Measurements from ENCODE around the gene ENDOV. TPM values are rescaled to one million over a fixed set of nuclear protein-coding genes. Genes with fewer than 3 reads are reported as not detected.

ENDOV gene
- total RNA-seq, 1 experiment from 2014 or later: 45.6 TPM

- Histone ChIP-seq H3K9me2 (ENCODE audit: insufficient read depth) (no peaks in the 10 kb centered on the region), H2AFZ (ENCODE audit: low read depth, low read length, poor library complexity, severe bottlenecking) (no peak overlapping the region), H3K4me3 (replicated peaks in 1 of 2; ENCODE audit: low read depth in 1 of 2, low read length in 2 of 2) (no peak overlapping the region), H4K20me1 (ENCODE audit: insufficient read depth) (no peaks in the 10 kb centered on the region), H3K4me2 (ENCODE audit: low read length) (no peak overlapping the region), H3K36me3 (ENCODE audit: control insufficient read depth in 1 of 2, insufficient read depth in 2 of 2, low read length in 2 of 2) (no peaks in the 10 kb centered on the region), H3K4me1 (ENCODE audit: control insufficient read depth in 1 of 2, insufficient read depth in 2 of 2, low read length in 2 of 2) (peaks cover 12 to 19% of the 10 kb centered on the region in 2 experiments), H3K27me3 (ENCODE audit: insufficient read depth, low read length) (0 out of 2 replicates have a peak, but pooled peaks cover 9% of the 10 kb centered on the region), H3K9me3 (ENCODE audit: control insufficient read depth in 1 of 2, insufficient read depth in 1 of 2, low read depth in 1 of 2, low read length in 2 of 2) (no peaks in the 10 kb centered on the region), H3K27ac (ENCODE audit: low read depth, low read length) (no peak overlapping the region), H3K79me2 (ENCODE audit: insufficient read depth, low read length) (no peaks in the 10 kb centered on the region), H3K9ac (ENCODE audit: low read length) (no peak overlapping the region)
- DNase-seq (ENCODE audit: low read depth, low spot score) (no peak), ATAC-seq (no peak)
- intact Hi-C loops (cut with micrococcal nuclease): no loop called here
- ChIA-PET CTCF (no interaction called here), POLR2A (no interaction called here), RAD21 (ENCODE audit: low non-redundant PET in 1 of 2, low total read pairs in 2 of 2, uncharacterized antibody in 2 of 2, unreplicated experiment in 2 of 2) (no interaction called here)
- no peak for TF ChIP-seq CTCF (IDR thresholded peaks at IDR 0.05 in 2 of 3, conservative IDR thresholded peaks at IDR 0.05 in 1 of 3; ENCODE audit: borderline replicate concordance in 1 of 3, insufficient read depth in 1 of 3, low read depth in 2 of 3, low read length in 2 of 3)
- TF ChIP-seq POLR2AphosphoS5 (IDR thresholded peaks at IDR 0.05; ENCODE audit: low read depth, low read length): no peak
- no peak for TF ChIP-seq EZH2phosphoT487 (IDR thresholded peaks at IDR 0.05; ENCODE audit: borderline replicate concordance)
- no TSS peak for BruUV-seq (replicated peaks)
These were observed 55.6 kb downstream of the ENDOV start for GRCh38 chr17:80470603-80471002.

DNA sequence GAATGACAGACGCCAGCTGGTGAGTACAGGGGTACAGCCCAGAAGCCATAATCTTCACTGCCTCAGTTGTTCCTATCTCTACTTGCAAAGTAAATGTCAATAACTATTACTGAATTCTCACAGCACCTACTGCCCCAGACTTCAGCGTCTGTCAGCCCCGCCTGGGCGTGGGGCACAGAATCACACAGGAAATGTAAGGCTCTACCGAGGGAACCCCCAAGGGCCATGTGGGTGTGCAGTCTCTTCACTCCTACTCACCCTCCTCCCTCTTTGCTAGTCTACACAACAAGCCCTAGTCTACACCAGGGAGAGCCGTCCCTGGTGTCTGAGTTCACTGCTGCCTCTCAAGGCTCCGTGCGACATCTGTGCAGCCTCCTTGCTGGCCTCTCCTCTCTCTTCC lies 57.0 kb downstream of the ENDOV start:
- H3K9ac ChIP-seq (ENCODE audit: low read length): no peak overlapping the region
- ChIA-PET POLR2A (no interaction called here), CTCF (no interaction called here)

More for the DNA sequence above, 57.0 kb downstream of the ENDOV start:
- H3K79me2 ChIP-seq (ENCODE audit: insufficient read depth, low read length): no peaks in the 10 kb centered on the region
- no peaks in the 10 kb centered on the region for H3K9me3 ChIP-seq (ENCODE audit: control insufficient read depth in 1 of 2, insufficient read depth in 1 of 2, low read depth in 1 of 2, low read length in 2 of 2)
- no peak overlapping the region for H3K4me3 ChIP-seq (replicated peaks in 1 of 2; ENCODE audit: low read depth in 1 of 2, low read length in 2 of 2)
- no peak overlapping the region for H3K27ac ChIP-seq (ENCODE audit: low read depth, low read length)
- DNase-seq (ENCODE audit: low read depth, low spot score): no peak
- peaks cover 12 to 19% of the 10 kb centered on the region in 2 experiments for H3K4me1 ChIP-seq (ENCODE audit: control insufficient read depth in 1 of 2, insufficient read depth in 2 of 2, low read length in 2 of 2)
- no peak overlapping the region for H3K4me2 ChIP-seq (ENCODE audit: low read length)
- TF ChIP-seq SIN3A (IDR thresholded peaks at IDR 0.05; ENCODE audit: low read depth): no peak
- H3K27me3 ChIP-seq (ENCODE audit: insufficient read depth, low read length): 0 out of 2 replicates have a peak, but pooled peaks cover 6% of the 10 kb centered on the region
- no peaks in the 10 kb centered on the region for H4K20me1 ChIP-seq (ENCODE audit: insufficient read depth)
- H2AFZ ChIP-seq (ENCODE audit: low read depth, low read length, poor library complexity, severe bottlenecking): no peak overlapping the region
- no peak for ATAC-seq
- intact Hi-C loops (cut with micrococcal nuclease): no loop called here
- H3K36me3 ChIP-seq (ENCODE audit: control insufficient read depth in 1 of 2, insufficient read depth in 2 of 2, low read length in 2 of 2): no peaks in the 10 kb centered on the region
- H3K9me2 ChIP-seq (ENCODE audit: insufficient read depth): no peaks in the 10 kb centered on the region
- RAD21 ChIA-PET (ENCODE audit: low non-redundant PET in 1 of 2, low total read pairs in 2 of 2, uncharacterized antibody in 2 of 2, unreplicated experiment in 2 of 2): no interaction called here
- BruUV-seq (replicated peaks): no TSS peak

All from HCT116 (cell line).